Stimulated activated CD8-positive, alpha-beta memory T cell treated with anti-CD3 and anti-CD28 coated beads, Interleukin-2, amount 100 ng/mL, for 1 hour (primary cell): Measurements from ENCODE around the gene FSTL4.

Experiments
- DNase-seq, 2 donors: peaks; one replicate each; pipeline ENCODE4 v3.0.0-alpha.2; 2020; ENCODE audit warnings: low read depth in 2 of 2

The FSTL4 gene

GRCh38 chr5:133244242-133244641, 368.1 kb downstream of the FSTL4 start:
- no peak for DNase-seq

DNA sequence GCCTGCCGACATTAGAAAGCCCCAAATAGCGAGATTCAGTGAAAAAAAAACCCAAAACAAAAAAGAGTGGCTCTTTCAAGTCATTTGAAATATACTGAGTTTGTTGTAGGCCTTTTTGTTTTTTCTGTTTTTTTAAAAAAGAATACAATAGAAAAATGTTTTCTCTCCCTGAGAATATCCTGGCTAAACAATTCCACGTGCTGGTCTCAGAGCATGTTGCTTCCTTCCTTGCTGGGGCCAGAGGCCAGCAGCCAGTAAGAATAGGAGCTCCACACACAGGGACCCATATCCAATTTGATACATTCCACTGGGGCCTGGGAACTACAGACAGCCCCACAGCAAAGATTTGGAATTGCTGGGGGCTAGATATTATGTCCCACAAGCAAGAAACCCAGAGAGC, 369.1 kb downstream of the FSTL4 start:
- DNase-seq, result no peak

DNA sequence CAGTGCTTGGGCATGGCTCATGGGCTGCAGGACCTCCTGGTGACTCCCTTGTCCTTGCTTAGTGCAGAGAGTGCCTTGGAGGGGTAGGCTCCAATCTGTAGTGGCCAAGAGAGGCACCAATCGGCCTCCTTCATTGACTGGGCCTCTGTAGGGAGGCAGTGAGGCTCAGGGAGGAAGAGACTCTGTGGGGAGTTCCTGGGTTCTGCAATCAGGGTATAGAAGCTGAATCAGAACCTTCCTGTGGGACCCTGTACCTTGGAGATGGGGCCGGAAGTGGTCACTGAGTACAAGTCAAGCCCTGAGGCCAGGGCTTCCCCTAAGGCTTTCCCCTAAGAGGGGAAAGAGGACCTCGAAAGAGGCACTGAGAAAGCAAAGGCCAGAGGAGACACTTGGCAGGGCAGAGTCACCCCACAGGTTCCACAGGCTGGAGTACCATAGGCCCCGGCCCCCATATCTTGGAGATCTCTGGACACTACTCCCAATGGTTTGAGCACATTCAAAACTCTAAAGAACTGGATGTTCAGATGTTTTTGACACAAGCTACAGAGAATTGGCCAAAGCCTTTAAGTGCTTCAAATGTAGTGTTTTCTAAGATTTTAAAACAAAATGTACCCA, 370.0 kb downstream of the FSTL4 start:
- no peak for DNase-seq

DNA sequence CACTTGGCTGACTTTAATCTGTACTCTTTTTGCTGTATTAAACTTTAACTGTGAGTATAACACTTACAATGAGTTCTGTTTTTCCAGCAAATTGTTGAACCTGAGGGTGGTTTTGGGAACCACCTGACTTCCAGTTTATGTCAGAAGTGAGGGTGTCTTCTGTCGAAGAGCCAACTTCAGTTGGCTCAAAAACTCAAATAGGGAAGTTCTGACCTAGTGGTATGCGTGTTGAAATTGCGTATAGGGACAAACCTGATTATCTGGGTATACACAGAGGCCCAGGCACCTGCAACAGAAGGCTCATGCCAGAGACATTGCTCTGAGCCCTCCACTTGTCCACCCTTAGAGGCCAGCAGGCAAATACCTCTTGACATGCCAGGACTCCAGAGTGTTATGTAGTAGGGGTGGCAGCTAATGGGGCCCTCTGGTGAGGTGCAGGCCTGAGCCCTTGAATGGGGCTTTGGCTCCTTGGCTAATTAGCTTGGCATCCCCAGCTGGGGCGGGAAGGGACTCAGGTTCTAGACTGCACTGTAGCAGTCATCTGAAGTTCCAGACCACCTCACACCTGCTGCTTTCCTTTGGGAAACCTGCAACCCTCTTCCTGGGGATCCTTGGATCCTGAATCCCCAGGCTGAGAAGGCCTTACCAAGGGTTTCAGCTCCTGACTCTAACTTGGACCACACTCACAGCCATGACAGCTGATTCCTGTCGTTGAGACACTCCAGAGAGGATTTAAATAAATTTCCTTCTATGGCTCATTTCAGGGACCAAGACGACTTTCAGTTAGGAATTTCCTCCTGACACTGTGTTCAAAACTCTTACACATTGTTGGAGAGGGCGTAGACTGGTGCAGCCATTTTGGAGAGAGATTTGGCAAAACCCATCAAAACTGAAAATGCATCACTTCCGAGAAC, 370.9 kb downstream of the FSTL4 start:
- DNase-seq, result no peak

DNA sequence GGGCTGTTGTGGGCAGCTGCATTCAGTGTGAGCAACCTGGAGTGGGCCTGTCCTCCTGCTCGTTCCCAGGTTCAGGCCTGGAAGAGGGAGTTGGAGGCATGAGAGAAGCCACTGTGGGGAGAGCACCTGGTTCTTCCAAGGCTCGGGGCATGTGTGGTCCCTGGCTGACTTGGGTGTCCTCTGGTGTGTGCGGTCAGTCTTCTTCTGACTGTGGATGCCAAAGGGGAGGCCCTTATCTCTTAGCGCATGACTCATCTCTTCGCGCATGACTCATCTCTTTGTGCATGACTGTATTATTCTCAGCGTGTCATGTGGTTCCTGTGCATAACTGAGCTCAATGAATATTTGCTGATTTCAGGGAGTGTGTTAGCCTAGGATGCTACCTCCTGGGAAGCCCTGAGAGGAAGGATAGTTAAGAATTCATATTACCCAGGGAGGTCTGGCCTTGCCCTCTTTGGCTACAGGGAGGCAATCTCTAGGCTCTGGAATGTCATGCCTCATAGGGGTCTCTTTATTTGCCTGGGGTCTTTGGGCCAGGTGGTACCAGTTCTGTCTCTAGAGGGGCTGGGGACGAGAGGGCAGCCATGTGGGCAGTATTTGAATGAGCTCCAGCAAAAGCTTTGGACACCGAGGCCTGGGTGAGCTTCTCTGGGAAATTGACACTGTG, 371.8 kb downstream of the FSTL4 start:
- DNase-seq, result no peak

DNA sequence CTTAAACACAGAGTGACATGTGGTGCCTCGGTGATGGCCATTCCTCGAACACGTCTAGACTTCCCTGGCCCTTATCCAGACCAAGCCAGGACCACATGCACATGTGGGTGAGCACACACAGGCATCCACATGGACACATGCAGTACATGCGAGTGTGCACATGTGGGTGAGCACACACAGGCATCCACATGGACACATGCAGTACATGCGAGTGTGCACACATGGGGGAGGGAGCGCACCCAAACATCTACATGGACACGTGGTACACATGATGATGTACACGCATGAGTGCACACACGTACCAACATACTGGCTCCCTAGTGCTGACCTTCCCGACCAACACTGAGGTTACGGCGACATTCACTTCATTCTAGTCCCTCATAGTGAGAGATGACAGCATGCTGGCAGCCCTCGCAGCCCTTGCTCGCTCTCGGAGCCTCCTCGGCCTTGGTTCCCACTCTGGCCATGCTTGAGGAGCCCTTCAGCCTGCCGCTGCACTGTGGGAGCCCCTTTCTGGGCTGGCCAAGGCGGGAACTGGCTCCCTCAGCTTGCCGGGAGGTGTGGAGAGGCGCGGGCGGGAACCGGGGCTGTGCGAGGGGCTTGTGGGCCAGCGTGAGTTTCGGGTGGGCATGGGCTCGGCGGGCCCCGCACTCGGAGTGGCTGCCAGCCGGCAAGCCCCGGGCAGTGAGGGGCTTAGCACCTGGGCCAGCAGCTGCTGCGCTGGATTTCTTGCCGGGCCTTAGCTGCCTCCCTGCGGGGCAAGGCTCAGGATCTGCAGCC, 373.7 kb downstream of the FSTL4 start:
- DNase-seq, result no peak

DNA sequence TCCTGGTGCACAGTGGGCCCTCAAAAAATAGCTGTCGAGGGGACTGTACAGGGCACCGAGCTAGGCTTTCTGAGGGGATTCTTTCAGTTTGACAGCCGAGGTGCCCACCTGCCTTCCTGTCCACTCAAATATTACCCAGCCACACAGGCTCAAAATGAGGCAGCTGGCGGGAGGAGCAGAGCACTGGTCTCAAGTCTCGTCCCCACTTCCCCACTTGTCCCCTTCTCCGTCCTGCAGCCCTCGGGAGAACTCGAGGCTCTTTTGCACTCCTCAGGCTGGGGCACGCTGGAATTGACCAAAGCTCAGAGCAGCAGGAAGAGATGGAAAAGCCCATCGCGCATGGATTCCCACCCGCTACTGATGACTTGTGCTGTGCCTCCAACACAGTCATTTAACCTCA, 375.4 kb downstream of the FSTL4 start:
- DNase-seq, result no peak

GRCh38 chr5:133236541-133236951, 375.8 kb downstream of the FSTL4 start:
- DNase-seq, result no peak

DNA sequence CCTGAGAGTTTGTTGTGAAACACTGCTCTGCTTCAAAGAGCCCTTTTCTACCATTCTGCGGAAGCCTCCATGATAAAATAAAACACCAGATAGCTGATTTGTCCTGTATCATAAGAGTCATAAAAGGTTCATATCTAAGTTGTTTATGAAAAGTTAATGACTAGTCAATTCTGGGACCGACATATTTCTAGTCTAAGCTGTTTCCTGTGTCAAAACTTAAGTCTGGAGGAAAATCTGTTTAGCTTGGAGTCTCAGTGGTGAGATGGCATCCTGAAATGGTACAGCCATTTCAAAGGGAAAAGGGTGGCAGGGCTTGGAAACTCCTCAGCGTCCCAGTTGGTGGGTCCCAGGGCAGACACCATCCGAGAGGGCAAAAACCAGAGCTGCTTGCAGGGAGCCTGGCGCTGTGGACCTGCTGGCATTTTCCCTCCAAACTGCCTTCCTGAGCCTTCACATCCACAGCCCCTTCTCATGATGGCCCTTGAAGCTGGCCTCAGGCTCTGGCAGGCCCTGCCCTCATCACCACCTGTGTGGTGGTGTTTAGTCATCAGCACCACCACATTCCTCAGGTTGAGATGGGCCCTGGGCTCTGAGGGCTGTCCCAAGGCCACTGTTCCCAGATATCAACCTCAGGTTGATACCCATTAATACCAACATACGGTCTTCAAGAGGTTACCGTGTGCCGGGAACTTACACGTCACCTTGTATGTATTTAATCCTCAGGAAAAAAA, 376.5 kb downstream of the FSTL4 start:
- no peak for DNase-seq

DNA sequence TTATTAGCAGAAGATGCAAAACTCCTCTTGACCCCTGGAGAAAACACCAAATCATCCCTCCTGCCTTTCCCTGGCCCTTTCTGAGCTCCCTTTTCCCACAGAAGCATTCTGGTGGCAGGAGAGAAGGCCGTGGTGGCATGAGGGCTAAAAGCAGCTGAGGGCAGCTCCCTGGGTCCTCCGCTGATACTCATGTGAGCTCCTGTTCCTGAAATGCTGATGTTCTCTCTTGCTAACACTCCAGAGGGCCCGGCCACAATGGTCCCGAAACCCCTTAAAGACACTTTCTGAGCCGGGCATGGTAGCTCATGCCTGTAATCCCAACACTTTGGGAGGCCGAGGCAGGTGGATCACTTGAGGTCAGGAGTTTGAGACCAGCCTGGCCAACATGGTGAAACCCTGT, 377.4 kb downstream of the FSTL4 start:
- DNase-seq, result no peak

DNA sequence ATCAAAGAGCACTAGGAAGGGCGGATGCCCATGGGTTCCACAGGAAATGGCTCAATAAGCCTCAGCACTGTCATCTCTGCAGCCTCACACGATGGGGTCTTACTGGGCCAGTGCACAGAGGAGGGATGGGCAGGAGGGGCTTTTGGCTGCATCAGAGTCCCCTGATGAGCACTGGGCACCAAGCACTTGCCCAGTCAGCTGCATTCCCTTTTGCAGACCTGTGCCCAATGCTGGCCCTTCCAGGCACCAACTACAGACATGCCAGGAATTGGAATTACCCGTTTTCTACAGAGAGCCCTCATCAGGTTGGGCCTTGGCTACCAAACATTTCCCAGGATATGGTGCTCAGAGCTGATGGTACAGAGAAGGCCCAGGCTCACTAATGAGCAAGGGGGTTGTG, 378.1 kb downstream of the FSTL4 start:
- DNase-seq, result no peak

DNA sequence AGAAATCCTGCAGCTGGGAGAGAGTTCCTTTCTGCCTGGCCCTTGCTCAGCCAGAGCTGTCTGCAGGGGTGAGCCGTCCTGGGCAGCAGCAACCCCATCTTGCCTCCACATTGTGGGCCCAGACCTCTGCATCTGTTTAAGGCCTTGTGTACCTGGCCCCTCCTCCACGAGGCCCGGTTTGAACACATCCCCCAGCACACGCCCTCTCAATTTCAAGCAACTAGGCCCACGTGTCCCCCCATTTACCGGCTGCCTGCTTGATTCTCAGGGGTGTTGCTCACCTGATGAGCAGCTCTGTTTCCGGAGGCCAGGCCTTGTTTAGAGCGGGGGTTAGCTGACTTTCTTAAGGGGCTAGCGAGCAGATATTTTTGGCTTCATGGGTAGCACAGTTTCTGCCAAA, 378.7 kb downstream of the FSTL4 start:
- DNase-seq, result no peak

- DNase-seq, result no peak
Measured at GRCh38 chr5:133232911-133233310, 379.4 kb downstream of the FSTL4 start.

GRCh38 chr5:133232435-133232834, 379.9 kb downstream of the FSTL4 start:
- no peak for DNase-seq

- no peak for DNase-seq
Measured at GRCh38 chr5:133232011-133232410, 380.3 kb downstream of the FSTL4 start.

DNA sequence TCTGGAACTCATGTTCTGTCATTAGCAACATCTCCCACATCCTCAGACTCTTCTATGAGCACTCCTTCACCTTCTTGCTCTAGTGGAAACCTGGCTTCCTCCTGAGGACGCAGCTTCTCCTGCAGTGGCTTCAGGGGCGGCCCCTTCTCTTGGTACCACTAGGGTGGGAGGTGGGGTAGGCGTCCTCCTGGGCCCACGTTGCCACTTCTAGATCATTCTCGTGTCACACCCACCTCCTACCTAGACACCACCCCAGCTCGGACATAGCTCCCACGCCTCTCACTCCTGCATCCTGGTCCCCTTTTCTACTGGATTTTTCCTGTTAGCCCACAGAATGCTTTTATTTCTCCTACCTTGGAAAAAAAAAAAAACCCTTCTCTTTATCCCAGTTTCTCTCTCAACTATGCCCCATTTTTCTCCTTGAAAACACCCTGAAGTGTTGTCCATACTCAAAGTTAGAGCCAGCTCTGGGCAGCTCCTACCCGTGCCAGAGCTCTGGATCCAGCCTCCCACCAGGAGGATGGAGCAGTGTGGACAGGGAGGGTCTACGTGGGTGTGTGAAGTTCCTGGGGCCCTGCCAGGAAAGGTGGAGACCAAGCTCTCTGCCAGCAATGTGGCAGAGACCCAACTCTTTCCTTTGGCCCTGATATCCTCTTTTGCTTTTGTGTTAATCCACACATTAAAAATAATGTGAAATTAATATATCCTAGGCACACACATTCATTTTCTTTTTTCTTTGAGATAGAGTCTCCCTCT, 381.3 kb downstream of the FSTL4 start:
- no peak for DNase-seq

DNA sequence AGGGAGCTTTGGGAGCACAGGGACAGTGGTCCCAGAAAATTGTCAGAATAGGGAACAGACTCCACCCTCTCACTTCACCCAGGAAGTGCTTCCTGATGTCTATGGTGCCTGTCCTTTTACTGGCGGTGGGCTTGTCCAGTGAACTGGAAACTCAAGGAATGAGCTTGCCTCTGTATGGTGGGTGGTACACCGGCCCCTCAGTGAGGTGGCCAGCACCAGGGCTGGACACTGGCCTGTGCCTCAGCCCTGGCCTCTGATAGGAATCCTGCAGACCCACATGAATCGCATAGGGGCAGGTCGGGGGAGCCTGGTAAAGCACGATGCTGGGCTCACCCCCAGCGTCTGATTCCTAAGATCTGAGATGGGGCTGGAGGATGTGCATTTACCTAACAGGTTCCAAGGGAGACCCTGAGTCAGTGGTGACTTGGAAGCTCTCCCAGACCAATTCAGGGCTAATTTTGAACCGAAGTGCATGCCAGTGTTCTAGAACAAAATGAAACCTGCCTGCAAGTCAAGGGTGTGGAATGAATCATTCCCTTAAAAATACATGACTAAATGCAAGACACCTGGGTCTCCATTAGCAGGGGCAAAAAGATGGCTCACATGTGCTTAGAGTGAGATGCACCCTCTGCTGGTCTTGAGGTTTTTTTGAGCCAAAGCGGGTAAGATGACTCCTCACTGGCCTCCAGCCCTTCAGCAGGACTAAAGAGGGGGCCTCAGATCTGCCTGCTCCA, 382.2 kb downstream of the FSTL4 start:
- DNase-seq, result no peak

GRCh38 chr5:133228316-133228715, 384.0 kb downstream of the FSTL4 start:
- no peak for DNase-seq

DNA sequence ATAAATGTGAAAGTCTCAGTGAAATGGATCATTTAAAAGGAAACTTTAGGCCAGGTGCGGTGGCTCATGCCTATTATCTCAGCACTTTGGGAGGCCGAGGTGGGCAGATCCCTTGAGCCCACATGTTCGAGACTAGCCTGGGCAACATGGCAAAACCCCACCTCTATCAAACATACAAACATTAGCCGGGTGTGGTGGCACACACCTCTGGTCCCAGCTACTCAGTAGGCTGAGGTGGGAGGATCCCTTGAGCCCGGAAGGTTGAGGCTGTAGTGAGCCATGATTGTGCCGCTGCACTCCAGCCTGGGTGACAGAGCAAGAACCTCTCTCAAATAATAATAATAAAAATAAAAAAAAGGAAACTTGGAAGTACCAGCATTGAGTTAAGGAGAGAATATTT, 384.4 kb downstream of the FSTL4 start:
- no peak for DNase-seq

DNA sequence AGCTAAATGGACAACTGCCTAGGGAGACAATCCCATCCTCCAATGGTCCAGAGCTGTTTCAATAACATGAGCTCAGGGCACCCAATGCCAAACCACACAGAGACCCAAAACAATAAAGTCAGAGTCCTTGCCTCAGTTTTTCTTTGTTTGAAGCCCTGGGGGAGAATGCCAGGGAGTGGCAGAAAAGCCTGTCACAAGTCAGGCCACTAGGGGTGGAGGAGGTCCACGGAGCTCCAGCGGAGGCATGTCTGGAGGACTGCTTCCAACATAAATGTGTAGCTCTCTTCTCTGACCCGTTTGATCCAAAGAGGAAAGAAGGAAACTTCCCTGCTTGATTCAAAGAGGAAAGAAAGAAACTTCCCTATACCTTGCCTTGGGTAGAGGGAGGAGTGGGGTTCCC, 385.3 kb downstream of the FSTL4 start:
- DNase-seq, result no peak
